HepG2 (cell line): ENCODE measurements around the gene SLCO1B1. TPM values are rescaled to one million over a fixed set of nuclear protein-coding genes. Genes with fewer than 3 reads are reported as not detected.

Source experiments
- ATAC-seq: fragments of 200-7000 bp; cut with Tn5 transposase; 3 replicates; pipeline ENCODE4 v1.9.1; 2020; ENCODE audit warnings: mild to moderate bottlenecking, moderate library complexity
- BruUV-seq: library from RNA; stranded (reverse); fragments of 400-500 nt; replicated peaks from 2 replicates; lab custom pipeline; 2021; lab: Mats Ljungman, UMichigan
- CTCF ChIA-PET: fragments of 300-600 bp; formaldehyde crosslinking; extraction: SDS; loops from one replicate; lab custom pipeline; 2021; ENCODE audit warnings: low total read pairs, inconsistent platforms, low intra/inter-chr PET ratio; lab: Yijun Ruan, JAX
- POLR2A ChIA-PET: fragments of 350-600 bp; sonication (Branson Sonifier 250); formaldehyde crosslinking; loops from one replicate; lab custom pipeline; 2020; ENCODE audit warnings: antibody characterized with exemption, inconsistent platforms; lab: Yijun Ruan, JAX
- DNase-seq: peaks from one replicate; pipeline ENCODE4 v3.0.0-alpha.2; 2015; ENCODE audit warnings: low spot score
- FAIRE-seq: peaks from 3 replicates; lab custom pipeline; 2011; peaks lifted over from hg19 to GRCh38; lab: Jason Lieb, UNC
- H2AFZ ChIP-seq: one replicate; pipeline ENCODE4 v1.6.1; 2011; ENCODE audit warnings: low read length, inconsistent platforms
- H3K27ac ChIP-seq: fragments of 300-600 bp; 3 replicates; pipeline ENCODE4 v1.8.0; 2011; ENCODE audit warnings: mixed run types, mild to moderate bottlenecking, mixed read lengths, low read length, inconsistent platforms; ENCODE audit not compliant: insufficient read depth; ENCODE audit errors: extremely low read length
- H3K27me3 ChIP-seq, 2 experiments: fragments of 200-600 bp in 1 of 2; 2 replicates in 1 of 2; 3 replicates in 1 of 2; pipeline versions ENCODE4 v1.6.0 to v1.8.0; 2011; ENCODE audit warnings: low read length in 2 of 2, mild to moderate bottlenecking in 2 of 2, moderate library complexity in 2 of 2, inconsistent platforms in 1 of 2; ENCODE audit not compliant: insufficient read depth in 2 of 2, control insufficient read depth in 1 of 2
- H3K36me3 ChIP-seq, 2 experiments: fragments of 200-600 bp in 1 of 2; replicated peaks in 1 of 2; 2 replicates in 1 of 2; 3 replicates in 1 of 2; pipeline versions ENCODE4 v1.5.1 to v1.8.0; 2011; ENCODE audit warnings: low read length in 2 of 2, inconsistent platforms in 1 of 2; ENCODE audit not compliant: insufficient read depth in 2 of 2, control insufficient read depth in 1 of 2
- H3K4me1 ChIP-seq: 2 replicates; pipeline ENCODE4 v1.5.1; 2012; ENCODE audit warnings: low read length, inconsistent platforms; ENCODE audit not compliant: insufficient read depth
- H3K4me2 ChIP-seq: 2 replicates; pipeline ENCODE4 v1.6.0; 2011; ENCODE audit warnings: low read depth, low read length, inconsistent platforms
- H3K4me3 ChIP-seq, 3 experiments: fragments of 200-600 bp in 1 of 3; sonication (generic), shearing (Covaris generic) in 1 of 3; replicated peaks in 1 of 3; 2 replicates each; pipeline ENCODE4 v1.5.1; 2011 to 2016; ENCODE audit warnings: low read length in 3 of 3, inconsistent platforms in 2 of 3, low read depth in 2 of 3, mild to moderate bottlenecking in 2 of 3, control low read depth in 1 of 3, mixed read lengths in 1 of 3; ENCODE audit not compliant: insufficient read depth in 1 of 3
- H3K79me2 ChIP-seq: one replicate; pipeline ENCODE4 v1.6.1; 2011; ENCODE audit warnings: low read length, inconsistent platforms; ENCODE audit not compliant: insufficient read depth
- H3K9ac ChIP-seq: 2 replicates; pipeline ENCODE4 v1.6.0; 2011; ENCODE audit warnings: mild to moderate bottlenecking, low read depth, low read length, inconsistent platforms; ENCODE audit not compliant: insufficient read depth
- H3K9me3 ChIP-seq: 2 replicates; pipeline ENCODE4 v1.5.1; 2012; ENCODE audit warnings: mild to moderate bottlenecking, low read length
- H4K20me1 ChIP-seq: 2 replicates; pipeline ENCODE4 v1.6.0; 2011; ENCODE audit warnings: inconsistent platforms, mild to moderate bottlenecking, low read length, moderate library complexity; ENCODE audit not compliant: insufficient read depth
- ARID5B ChIP-seq: IDR thresholded peaks from 2 replicates; pipeline ENCODE4 v1.4.0; 2020; ENCODE audit warnings: mild to moderate bottlenecking, missing genetic modification reagents
- BRCA1 ChIP-seq: sonication (generic); formaldehyde crosslinking; IDR thresholded peaks from 2 replicates; pipeline ENCODE4 v1.4.0; 2020; ENCODE audit warnings: missing genetic modification reagents
- DMTF1 ChIP-seq: sonication (generic); formaldehyde crosslinking; IDR thresholded peaks from 2 replicates; pipeline ENCODE4 v1.4.0; 2020; ENCODE audit warnings: mild to moderate bottlenecking, missing genetic modification reagents
- IKZF4 ChIP-seq: sonication (generic); formaldehyde crosslinking; IDR thresholded peaks from 2 replicates; pipeline ENCODE4 v1.5.1; 2020; ENCODE audit warnings: borderline replicate concordance, mild to moderate bottlenecking, low read depth, missing genetic modification reagents; ENCODE audit errors: not compliant biosample characterization
- KAT2B ChIP-seq: fragments of 150-350 bp; IDR thresholded peaks from 2 replicates; pipeline ENCODE4 v1.6.1; 2014; ENCODE audit warnings: low read depth, low read length, borderline replicate concordance
- KDM5A ChIP-seq: fragments of 200-600 bp; sonication (generic); IDR thresholded peaks from 2 replicates; pipeline ENCODE4 v1.7.0; 2018; ENCODE audit warnings: antibody characterized with exemption, mild to moderate bottlenecking, low read length, borderline replicate concordance
- NBN ChIP-seq: fragments of 450-650 bp; conservative IDR thresholded peaks from 2 replicates; pipeline ENCODE4 v1.6.1; 2017
- PHF8 ChIP-seq: sonication (generic); formaldehyde crosslinking; IDR thresholded peaks from 2 replicates; pipeline ENCODE4 v1.5.0; 2020; ENCODE audit warnings: missing genetic modification reagents
- PRDM15 ChIP-seq: sonication (generic); formaldehyde crosslinking; IDR thresholded peaks from 2 replicates; pipeline ENCODE4 v1.4.0; 2020; ENCODE audit warnings: missing genetic modification reagents
- PRDM4 ChIP-seq: sonication (generic); formaldehyde crosslinking; IDR thresholded peaks from 2 replicates; pipeline ENCODE4 v1.9.0; 2021; ENCODE audit warnings: missing genetic modification reagents, borderline replicate concordance
- RARA ChIP-seq: IDR thresholded peaks from 2 replicates; pipeline ENCODE4 v1.6.1; 2016; ENCODE audit warnings: missing genetic modification reagents, missing compliant biosample characterization
- ZNF331 ChIP-seq: sonication (generic); formaldehyde crosslinking; IDR thresholded peaks from 2 replicates; pipeline ENCODE4 v1.4.0; 2020; ENCODE audit warnings: missing genetic modification reagents
- ZNF782 ChIP-seq: sonication (generic); formaldehyde crosslinking; IDR thresholded peaks from 2 replicates; pipeline ENCODE4 v1.4.0; 2020; ENCODE audit warnings: missing genetic modification reagents, mild to moderate bottlenecking, borderline replicate concordance
- WGBS: methylation state at CpG from one replicate; pipeline ENCODE4 v1.1.6; 2017; ENCODE audit warnings: low lambda C conversion rate; 5-methylcytosine and 5-hydroxymethylcytosine counted together
- in situ Hi-C: cut with HindIII; loops from 2 replicates; pipeline ENCODE4 v1.10.0; 2017; ENCODE audit warnings: low pct_unique_long_range_greater_than_20kb; ENCODE audit not compliant: extremely low pct_ligation_motif_present
- intact Hi-C: fragments of 100-400 bp; cut with micrococcal nuclease; formaldehyde crosslinking; loops from one replicate; pipeline ENCODE4 v1.10.0; 2022; ENCODE audit not compliant: unreplicated experiment
- polyA plus RNA-seq, 8 experiments: library from polyadenylated mRNA; depleted of rRNA in 3 of 8; stranded (reverse) in 7 of 8; unstranded in 1 of 8; fragments of >200 nt; fragmentation: Illumina TruSeq in 4 of 8; extraction: Trizol in 4 of 8; gene quantifications; 2 replicates each; pipeline versions ENCODE4 v1.2.1 to v1.2.3, GENCODE V29; 2011 to 2016; ENCODE audit warnings: low read depth in 4 of 8, missing spikeins in 1 of 8, mixed read lengths in 1 of 8; ENCODE audit not compliant: insufficient read depth in 1 of 8
- total RNA-seq, 5 experiments: library from RNA; depleted of rRNA; stranded (reverse); fragments of >200 nt; fragmentation: Illumina TruSeq; extraction: Trizol; gene quantifications; 2 replicates each; pipeline ENCODE4 v1.2.3, GENCODE V29; 2016; ENCODE audit warnings: low read depth in 1 of 5

The SLCO1B1 gene
- total and polyA plus RNA-seq, 2 of the 13 experiments (the other 11 are each of a cell fraction or from before 2014, with no cell fraction given) = not detected

GRCh38 chr12:21117995-21118394, 13.0 kb upstream of the SLCO1B1 start:
- ChIA-PET POLR2A (no interaction called here), CTCF (no interaction called here)
- Histone ChIP-seq H3K4me3 (no peak overlapping the region), H3K4me2 (no peak overlapping the region), H3K79me2 (no peaks in the 10 kb centered on the region), H2AFZ (no peak overlapping the region), H3K36me3 (no peaks in the 10 kb centered on the region), H3K27ac (no peak overlapping the region), H3K9ac (no peak overlapping the region), H3K4me1 (no peaks in the 10 kb centered on the region), H3K27me3 (no peaks in the 10 kb centered on the region), H4K20me1 (no peaks in the 10 kb centered on the region), H3K9me3 (peaks cover 80% of the 10 kb centered on the region)
- no peak for ATAC-seq
- no peak for FAIRE-seq
- DNase-seq = no peak
- BruUV-seq = no TSS peak
- in situ Hi-C loops (no loop called here), intact Hi-C loops (no loop called here)
- WGBS = 17% methylated on average over 3 of the region's 3 CpGs
- TF ChIP-seq DMTF1 (CRISPR knock-in tag) (no peak), KAT2B (no peak), IKZF4 (CRISPR knock-in tag) (no peak), RARA (CRISPR knock-in tag) (no peak), BRCA1 (CRISPR knock-in tag) (no peak), PRDM15 (CRISPR knock-in tag) (no peak), KDM5A (no peak), NBN (no peak), ARID5B (CRISPR knock-in tag) (no peak), PHF8 (no peak), PRDM4 (CRISPR knock-in tag) (no peak), ZNF331 (CRISPR knock-in tag) (no peak), ZNF782 (CRISPR knock-in tag) (no peak)
